Coronary artery (tissue), 2 donors: Measurements from ENCODE around the gene F11R.

ENCODE experiments used
- DNase-seq: peaks from one replicate; pipeline ENCODE4 v3.0.0-alpha.2; 2017; ENCODE audit warnings: low spot score
- H3K27ac ChIP-seq, 2 donors: fragments of 200-600 bp; sonication (generic); one replicate each; pipeline ENCODE4 v1.5.1; 2016 to 2019
- H3K4me3 ChIP-seq: fragments of 200-600 bp; sonication (generic); 2 replicates; pipeline ENCODE4 v1.5.1; 2016; ENCODE audit warnings: mild to moderate bottlenecking, moderate library complexity
- TF ChIP-seq, protein P1 (sequence below): fragments of 200-600 bp; sonication (generic); IDR thresholded peaks from one replicate; pipeline ENCODE4 v1.5.1; 2019; ENCODE audit warnings: antibody characterized with exemption

Gene F11R

DNA sequence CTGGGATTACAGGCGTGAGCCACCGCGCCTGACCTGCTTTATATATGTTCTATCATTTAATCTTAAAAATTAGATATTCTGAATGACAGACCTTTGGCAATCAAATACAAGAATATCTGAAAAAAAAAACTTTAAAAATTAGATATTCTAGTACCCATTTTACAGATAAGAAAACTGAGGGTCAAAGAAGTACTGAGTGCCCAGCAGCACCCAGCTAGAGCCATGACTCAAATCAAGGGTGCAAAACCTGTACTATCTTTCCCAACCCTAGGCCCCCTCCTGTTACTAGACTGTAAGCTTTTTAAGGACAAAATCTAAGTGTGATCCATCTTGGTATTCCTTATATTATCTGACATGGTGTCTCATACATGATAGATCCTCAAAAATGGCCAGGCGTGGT lies 40.5 kb upstream of the F11R start:
- Histone ChIP-seq H3K4me3 (no peak overlapping the region), H3K27ac (no peak overlapping the region)
- DNase-seq = no peak
- TF ChIP-seq, protein P1, sequence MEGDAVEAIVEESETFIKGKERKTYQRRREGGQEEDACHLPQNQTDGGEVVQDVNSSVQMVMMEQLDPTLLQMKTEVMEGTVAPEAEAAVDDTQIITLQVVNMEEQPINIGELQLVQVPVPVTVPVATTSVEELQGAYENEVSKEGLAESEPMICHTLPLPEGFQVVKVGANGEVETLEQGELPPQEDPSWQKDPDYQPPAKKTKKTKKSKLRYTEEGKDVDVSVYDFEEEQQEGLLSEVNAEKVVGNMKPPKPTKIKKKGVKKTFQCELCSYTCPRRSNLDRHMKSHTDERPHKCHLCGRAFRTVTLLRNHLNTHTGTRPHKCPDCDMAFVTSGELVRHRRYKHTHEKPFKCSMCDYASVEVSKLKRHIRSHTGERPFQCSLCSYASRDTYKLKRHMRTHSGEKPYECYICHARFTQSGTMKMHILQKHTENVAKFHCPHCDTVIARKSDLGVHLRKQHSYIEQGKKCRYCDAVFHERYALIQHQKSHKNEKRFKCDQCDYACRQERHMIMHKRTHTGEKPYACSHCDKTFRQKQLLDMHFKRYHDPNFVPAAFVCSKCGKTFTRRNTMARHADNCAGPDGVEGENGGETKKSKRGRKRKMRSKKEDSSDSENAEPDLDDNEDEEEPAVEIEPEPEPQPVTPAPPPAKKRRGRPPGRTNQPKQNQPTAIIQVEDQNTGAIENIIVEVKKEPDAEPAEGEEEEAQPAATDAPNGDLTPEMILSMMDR = no peak

- Histone ChIP-seq H3K4me3 (no peak overlapping the region), H3K27ac (no peak overlapping the region)
- DNase-seq = no peak
- TF ChIP-seq, protein P1 = no peak
Measured at GRCh38 chr1:161059293-161059692, 38.3 kb upstream of the F11R start.

DNA sequence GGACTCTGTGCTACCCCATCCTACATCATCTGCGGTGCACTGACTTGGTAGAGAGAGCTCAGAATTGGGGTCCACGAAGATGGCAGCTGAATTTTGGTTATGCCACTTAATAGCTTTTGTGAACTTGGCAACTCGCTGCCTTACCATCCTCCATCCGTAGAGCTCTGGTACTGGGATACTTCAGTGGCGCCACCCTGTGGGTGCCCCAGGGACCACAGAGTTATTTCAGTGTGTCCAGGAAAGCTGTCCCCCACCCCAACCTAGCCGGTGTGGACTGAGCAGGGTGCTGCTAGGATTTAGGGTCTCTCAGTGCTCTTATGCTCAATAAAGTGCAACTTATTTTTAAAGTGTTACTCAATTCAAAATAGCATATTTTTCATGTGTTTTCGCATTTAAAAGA lies 33.9 kb upstream of the F11R start:
- DNase-seq = no peak
- TF ChIP-seq, protein P1 = no peak
- H3K27ac ChIP-seq = no peak overlapping the region
- no peak overlapping the region for H3K4me3 ChIP-seq

DNA sequence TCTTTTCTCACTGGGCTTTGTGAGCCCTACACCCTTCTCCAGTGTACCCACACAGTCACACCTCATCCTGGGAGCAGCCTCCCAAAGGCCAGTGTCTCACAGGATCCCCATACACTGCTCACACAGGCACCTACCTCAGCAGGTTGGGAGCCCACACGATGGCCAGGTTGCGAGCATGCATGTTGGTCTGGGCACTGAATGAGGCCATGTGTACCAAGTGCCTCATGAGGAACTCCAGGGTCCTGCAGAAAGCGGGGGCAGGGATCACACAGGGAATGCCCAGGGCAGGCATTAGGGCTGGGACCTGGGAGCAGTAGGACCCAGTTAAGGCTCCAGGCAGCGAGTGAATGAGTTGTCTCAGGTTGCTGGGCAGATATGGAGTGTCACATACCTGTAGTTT lies 33.3 kb upstream of the F11R start:
- no peak for DNase-seq
- TF ChIP-seq, protein P1 = no peak
- H3K4me3 ChIP-seq = no peak overlapping the region
- H3K27ac ChIP-seq = no peak overlapping the region

- no peak overlapping the region for H3K4me3 ChIP-seq
- TF ChIP-seq, protein P1 = no peak
- no peak for DNase-seq
Measured at GRCh38 chr1:161052899-161053298, 31.9 kb upstream of the F11R start.

GRCh38 chr1:161051219-161051618 lies 30.3 kb upstream of the F11R start:
- TF ChIP-seq, protein P1 = no peak
- no peak for DNase-seq
- no peak overlapping the region for H3K4me3 ChIP-seq
- H3K27ac ChIP-seq = no peak overlapping the region

More at GRCh38 chr1:161052899-161053298, 31.9 kb upstream of the F11R start:
- no peak overlapping the region for H3K27ac ChIP-seq

GRCh38 chr1:161048949-161049722 lies 28.2 kb upstream of the F11R start:
- no peak for DNase-seq
- H3K4me3 ChIP-seq = no peak overlapping the region
- TF ChIP-seq, protein P1 = no peak
- no peak overlapping the region for H3K27ac ChIP-seq
